Neural progenitor cell (in vitro differentiated cells): Measurements from ENCODE around the gene PPBP. TPM values are rescaled to one million over a fixed set of nuclear protein-coding genes. Genes with fewer than 3 reads are reported as not detected.

Source experiments
- DNase-seq: peaks from one replicate; pipeline ENCODE4 v3.0.0-alpha.2; 2016; ENCODE audit warnings: low spot score
- H2AFZ ChIP-seq: fragments of 200-600 bp; sonication (generic); replicated peaks from 2 replicates; pipeline ENCODE4 v1.6.1; 2016; ENCODE audit warnings: antibody characterized with exemption
- H3F3A ChIP-seq: fragments of 200-600 bp; sonication (generic); 2 replicates; pipeline ENCODE4 v1.6.1; 2016; ENCODE audit warnings: antibody characterized with exemption, low read depth
- H3K27ac ChIP-seq: fragments of 200-600 bp; sonication (generic); 2 replicates; pipeline ENCODE4 v1.5.1; 2016; ENCODE audit warnings: mild to moderate bottlenecking
- H3K27me3 ChIP-seq: fragments of 200-600 bp; sonication (generic); 2 replicates; pipeline ENCODE4 v1.6.1; 2016; ENCODE audit warnings: mild to moderate bottlenecking, moderate library complexity
- H3K36me3 ChIP-seq: fragments of 200-600 bp; sonication (generic); 2 replicates; pipeline ENCODE4 v1.5.1; 2016
- H3K4me1 ChIP-seq: fragments of 200-600 bp; sonication (generic); 2 replicates; pipeline ENCODE4 v1.6.1; 2016; ENCODE audit warnings: mixed run types
- H3K4me2 ChIP-seq: fragments of 200-600 bp; sonication (generic); 2 replicates; pipeline ENCODE4 v1.6.1; 2016
- H3K4me3 ChIP-seq: fragments of 200-600 bp; sonication (generic); 2 replicates; pipeline ENCODE4 v1.5.1; 2016
- H3K79me2 ChIP-seq: fragments of 200-600 bp; sonication (generic); 2 replicates; pipeline ENCODE4 v1.6.1; 2016; ENCODE audit warnings: low read depth
- H3K9ac ChIP-seq: fragments of 200-600 bp; sonication (generic); 2 replicates; pipeline ENCODE4 v1.6.1; 2016
- H3K9me3 ChIP-seq: fragments of 200-600 bp; sonication (generic); 2 replicates; pipeline ENCODE4 v1.5.1; 2016; ENCODE audit warnings: low read depth
- H4K20me1 ChIP-seq: fragments of 200-600 bp; sonication (generic); 2 replicates; pipeline ENCODE4 v1.6.1; 2016; ENCODE audit warnings: low read depth
- H3K27ac Mint-ChIP-seq: 3 replicates; pipeline ENCODE4 v1.8.0; 2021; ENCODE audit warnings: mixed read lengths
- H3K27me3 Mint-ChIP-seq: 2 replicates; pipeline ENCODE4 v1.8.0; 2022; ENCODE audit warnings: low read depth, mild to moderate bottlenecking, inconsistent platforms, moderate library complexity, mixed read lengths; ENCODE audit not compliant: insufficient read depth
- H3K36me3 Mint-ChIP-seq: 3 replicates; pipeline ENCODE4 v1.8.0; 2021; ENCODE audit warnings: mixed read lengths
- H3K4me1 Mint-ChIP-seq: 3 replicates; pipeline ENCODE4 v1.8.0; 2021; ENCODE audit warnings: mixed read lengths
- H3K4me3 Mint-ChIP-seq: 3 replicates; pipeline ENCODE4 v1.8.0; 2021; ENCODE audit warnings: mild to moderate bottlenecking, moderate library complexity, mixed read lengths
- H3K9me3 Mint-ChIP-seq: 3 replicates; pipeline ENCODE4 v1.8.0; 2020; ENCODE audit warnings: mixed read lengths
- CTCF ChIP-seq: fragments of 200-600 bp; sonication (generic); IDR thresholded peaks from 2 replicates; pipeline ENCODE4 v1.5.1; 2017; ENCODE audit warnings: antibody characterized with exemption, mild to moderate bottlenecking
- EZH2 ChIP-seq: fragments of 200-600 bp; sonication (generic); IDR thresholded peaks from 2 replicates; pipeline ENCODE4 v1.6.1; 2017; ENCODE audit warnings: antibody characterized with exemption, mild to moderate bottlenecking, moderate library complexity
- EZH2phosphoT487 ChIP-seq: fragments of 200-600 bp; sonication (generic); IDR thresholded peaks from 2 replicates; pipeline ENCODE4 v1.6.1; 2017; ENCODE audit warnings: antibody characterized with exemption
- total RNA-seq: library from RNA; depleted of rRNA; stranded (reverse); fragments of >200 nt; gene quantifications from 2 replicates; pipeline ENCODE4 v1.2.3, GENCODE V29; 2015; ENCODE audit warnings: low replicate concordance

PPBP gene
- total RNA-seq, 1 donor from 2014 or later, result not detected

- no peaks in the 10 kb centered on the region for H4K20me1 ChIP-seq
- no peak overlapping the region for H3K27ac Mint-ChIP-seq
- no peaks in the 10 kb centered on the region for H3K79me2 ChIP-seq
- H3K9me3 Mint-ChIP-seq, result no peaks in the 10 kb centered on the region
- H3K27ac ChIP-seq, result no peak overlapping the region
- no peak overlapping the region for H3K4me3 ChIP-seq
- peaks cover 7% of the 10 kb centered on the region for H3K27me3 Mint-ChIP-seq
- peaks cover 22% of the 10 kb centered on the region for H3K27me3 ChIP-seq
- H2AFZ ChIP-seq, result no peak overlapping the region
- no peaks in the 10 kb centered on the region for H3K36me3 ChIP-seq
- H3K9me3 ChIP-seq, result no peaks in the 10 kb centered on the region
- DNase-seq, result no peak
- H3K4me3 Mint-ChIP-seq, result no peak overlapping the region
- no peak for TF ChIP-seq EZH2
- no peak for TF ChIP-seq CTCF
- no peak for TF ChIP-seq EZH2phosphoT487
- H3K9ac ChIP-seq, result no peak overlapping the region
- H3K36me3 Mint-ChIP-seq, result no peaks in the 10 kb centered on the region
- H3K4me1 ChIP-seq, result no peaks in the 10 kb centered on the region
- H3F3A ChIP-seq, result no peaks in the 10 kb centered on the region
- H3K4me2 ChIP-seq, result no peak overlapping the region
- peaks cover 7% of the 10 kb centered on the region for H3K4me1 Mint-ChIP-seq
These were observed 12.3 kb upstream of the PPBP start for GRCh38 chr4:74000301-74000700.

DNA sequence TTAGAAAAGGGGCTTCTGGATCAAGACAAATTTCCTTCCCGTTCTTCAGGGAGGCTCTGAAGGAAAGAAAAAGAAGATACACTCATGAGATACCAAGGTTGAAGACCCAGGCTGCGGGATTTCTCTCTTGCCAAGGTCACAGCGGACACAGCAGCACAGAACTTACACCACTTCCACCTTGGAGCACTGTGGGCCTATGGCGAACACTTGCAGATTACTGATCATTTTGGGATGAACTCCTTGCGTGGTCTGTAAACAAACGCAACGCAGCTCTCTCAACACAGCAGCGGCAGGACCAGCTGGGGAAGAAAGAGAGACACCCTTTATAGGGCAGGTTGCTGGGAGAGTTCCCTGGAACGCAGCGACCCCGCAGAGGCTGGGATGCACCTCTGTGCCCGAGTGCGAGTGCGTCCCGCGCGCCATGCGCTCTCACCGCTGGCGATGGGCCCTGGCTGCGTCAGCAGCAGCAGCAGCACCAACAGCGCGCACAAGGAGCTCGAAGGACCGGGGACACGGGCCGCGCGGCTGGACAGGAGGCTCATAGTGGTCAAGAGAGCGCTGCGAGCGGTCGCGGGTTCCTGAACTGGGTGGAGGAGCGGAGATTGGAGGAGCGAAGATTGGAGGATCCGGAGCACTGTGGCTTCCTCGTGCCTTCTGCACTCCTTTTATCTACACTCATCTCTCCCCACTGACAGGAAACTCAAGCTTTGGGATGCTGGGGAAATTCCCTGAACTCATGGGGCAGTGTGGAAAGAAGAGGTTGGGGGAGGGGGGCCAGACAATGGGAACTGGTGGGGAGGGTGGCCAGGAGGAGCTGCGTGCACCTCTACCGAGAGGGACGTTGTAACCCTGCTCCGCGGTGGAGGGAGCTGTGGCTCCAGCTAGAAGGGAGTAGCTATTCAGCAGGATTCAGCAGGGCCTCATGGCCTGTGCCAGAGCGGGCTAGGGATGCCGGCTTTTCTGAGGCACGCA, 10.3 kb upstream of the PPBP start, which contains the start of gene CXCL5:
CXCL5 (minus strand) TSS at position 638 of the 972 bp plus-strand sequence; CDS start at position 542, 96 bp downstream.
- H4K20me1 ChIP-seq, result no peaks in the 10 kb centered on the region
- H3K4me3 ChIP-seq, result peak within 1 kb of the TSS; percentile 39
- no peaks in the 10 kb centered on the region for H3K9me3 ChIP-seq
- Mint-ChIP-seq H3K9me3 (no peaks in the 10 kb centered on the region), H3K4me1 (peaks cover 7% of the 10 kb centered on the region), H3K27ac (no peak within 1 kb of the TSS), H3K27me3 (peaks cover 7% of the 10 kb centered on the region), H3K36me3 (no peaks in the 10 kb centered on the region), H3K4me3 (peak within 1 kb of the TSS; percentile 77)
- H3F3A ChIP-seq, result no peaks in the 10 kb centered on the region
- H3K79me2 ChIP-seq, result no peaks in the 10 kb centered on the region
- H3K4me1 ChIP-seq, result no peaks in the 10 kb centered on the region
- peak within 1 kb of the TSS; percentile 97 for H2AFZ ChIP-seq
- H3K9ac ChIP-seq, result no peak within 1 kb of the TSS
- peak; percentile 78 for DNase-seq
- TF ChIP-seq EZH2phosphoT487, result no peak
- peak; percentile 26 for TF ChIP-seq CTCF
- peaks cover 22% of the 10 kb centered on the region for H3K27me3 ChIP-seq
- H3K36me3 ChIP-seq, result no peaks in the 10 kb centered on the region
- peak within 1 kb of the TSS; percentile 79 for H3K4me2 ChIP-seq
- H3K27ac ChIP-seq, result no peak within 1 kb of the TSS

- H3K27me3 Mint-ChIP-seq, result peaks cover 3% of the 10 kb centered on the region
- no peak for DNase-seq
- no peaks in the 10 kb centered on the region for H3K4me1 Mint-ChIP-seq
- H3K4me3 Mint-ChIP-seq, result no peak overlapping the region
- Histone ChIP-seq H2AFZ (no peak overlapping the region), H3K27me3 (peaks cover 6% of the 10 kb centered on the region), H3K36me3 (no peaks in the 10 kb centered on the region), H3K4me3 (no peak overlapping the region), H3K9ac (no peak overlapping the region), H3K79me2 (no peaks in the 10 kb centered on the region), H3F3A (no peaks in the 10 kb centered on the region), H3K9me3 (no peaks in the 10 kb centered on the region), H3K4me1 (no peaks in the 10 kb centered on the region), H3K27ac (no peak overlapping the region), H4K20me1 (no peaks in the 10 kb centered on the region), H3K4me2 (no peak overlapping the region)
- no peak overlapping the region for H3K27ac Mint-ChIP-seq
- no peaks in the 10 kb centered on the region for H3K36me3 Mint-ChIP-seq
- no peaks in the 10 kb centered on the region for H3K9me3 Mint-ChIP-seq
- TF ChIP-seq EZH2phosphoT487 (no peak), EZH2 (no peak), CTCF (no peak)
These were observed 4.1 kb upstream of the PPBP start for GRCh38 chr4:73992050-73992449.
